BJ (cell line): ENCODE data around the gene TIAM2. TPM values are rescaled to one million over a fixed set of nuclear protein-coding genes. Genes with fewer than 3 reads are reported as not detected.
"Not testable (repeated sequence)": the region's sequence is repeated elsewhere in the genome, so short reads cannot be mapped to it uniquely, and the experiment has no call there.

Source experiments
- CTCF ChIA-PET: fragments of 350-600 bp; formaldehyde crosslinking; extraction: SDS; loops from one replicate; lab custom pipeline; 2021; ENCODE audit warnings: antibody characterized with exemption, inconsistent platforms; lab: Yijun Ruan, JAX
- POLR2A ChIA-PET: fragments of 300-600 bp; sonication (Branson Sonifier 250); formaldehyde crosslinking; extraction: SDS; loops from one replicate; lab custom pipeline; 2021; ENCODE audit warnings: antibody characterized with exemption; lab: Charles Lee
- DNase-seq: peaks from one replicate; pipeline ENCODE4 v3.0.0-alpha.2; 2011; ENCODE audit warnings: low read depth
- H3K27me3 ChIP-seq: 2 replicates; pipeline ENCODE4 v1.6.0; 2011; ENCODE audit warnings: low read length; ENCODE audit not compliant: control insufficient read depth, insufficient read depth
- H3K36me3 ChIP-seq: 2 replicates; pipeline ENCODE4 v1.5.1; 2011; ENCODE audit warnings: low read length; ENCODE audit not compliant: control insufficient read depth, insufficient read depth
- H3K4me3 ChIP-seq: 2 replicates; pipeline ENCODE4 v1.5.1; 2011; ENCODE audit warnings: low read depth, mild to moderate bottlenecking, control low read depth, low read length
- polyA plus RNA-seq: library from polyadenylated mRNA; depleted of rRNA; stranded (reverse); fragments of >200 nt; gene quantifications from 2 replicates; pipeline ENCODE4 v1.2.3, GENCODE V29; 2011
- TF ChIP-seq, protein P1 (sequence below): IDR thresholded peaks from 2 replicates; pipeline ENCODE4 v1.5.1; 2011; ENCODE audit warnings: low read depth, mild to moderate bottlenecking, control low read depth, inconsistent platforms, low read length, moderate library complexity; ENCODE audit not compliant: insufficient read depth

Gene TIAM2
- polyA plus RNA-seq, 1 experiment, result 4.6 TPM

DNA sequence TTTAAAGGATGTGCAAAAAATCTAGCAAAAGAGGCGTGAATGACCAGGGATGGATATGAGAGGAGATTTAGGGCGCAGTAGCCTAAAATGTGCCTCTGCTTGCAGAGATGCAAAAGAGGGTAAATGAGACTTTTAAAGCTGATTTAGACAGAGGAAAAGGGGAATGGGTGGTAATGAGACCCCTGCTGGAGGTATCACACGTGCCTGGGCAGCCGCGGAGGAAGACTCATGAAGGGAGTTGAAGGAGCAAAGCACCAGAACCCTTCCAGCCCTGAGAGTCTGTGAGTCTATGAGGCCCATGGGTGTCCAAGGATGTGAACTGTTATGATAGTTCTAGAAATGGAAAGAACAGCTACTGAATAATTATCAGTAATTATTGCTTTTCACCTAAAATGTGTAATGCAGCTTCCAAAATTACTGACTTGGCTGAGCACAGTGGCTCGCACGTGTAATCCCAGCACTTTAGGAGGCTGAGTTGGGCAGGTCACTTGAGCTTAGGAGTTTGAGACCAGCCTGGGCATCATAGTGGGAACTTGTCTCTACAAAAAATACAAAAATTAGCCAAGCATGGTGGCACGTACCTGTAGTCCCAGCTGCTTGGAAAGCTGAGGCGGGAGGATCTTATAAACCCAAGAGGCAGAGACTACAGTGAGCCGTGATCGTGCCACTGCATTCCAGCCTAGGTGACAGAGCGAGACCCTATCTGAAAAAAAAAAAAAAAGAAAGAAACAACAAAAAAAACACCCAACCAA, 38.2 kb upstream of the TIAM2 start:
- H3K36me3 ChIP-seq, result no peaks in the 10 kb centered on the region
- TF ChIP-seq, protein P1, sequence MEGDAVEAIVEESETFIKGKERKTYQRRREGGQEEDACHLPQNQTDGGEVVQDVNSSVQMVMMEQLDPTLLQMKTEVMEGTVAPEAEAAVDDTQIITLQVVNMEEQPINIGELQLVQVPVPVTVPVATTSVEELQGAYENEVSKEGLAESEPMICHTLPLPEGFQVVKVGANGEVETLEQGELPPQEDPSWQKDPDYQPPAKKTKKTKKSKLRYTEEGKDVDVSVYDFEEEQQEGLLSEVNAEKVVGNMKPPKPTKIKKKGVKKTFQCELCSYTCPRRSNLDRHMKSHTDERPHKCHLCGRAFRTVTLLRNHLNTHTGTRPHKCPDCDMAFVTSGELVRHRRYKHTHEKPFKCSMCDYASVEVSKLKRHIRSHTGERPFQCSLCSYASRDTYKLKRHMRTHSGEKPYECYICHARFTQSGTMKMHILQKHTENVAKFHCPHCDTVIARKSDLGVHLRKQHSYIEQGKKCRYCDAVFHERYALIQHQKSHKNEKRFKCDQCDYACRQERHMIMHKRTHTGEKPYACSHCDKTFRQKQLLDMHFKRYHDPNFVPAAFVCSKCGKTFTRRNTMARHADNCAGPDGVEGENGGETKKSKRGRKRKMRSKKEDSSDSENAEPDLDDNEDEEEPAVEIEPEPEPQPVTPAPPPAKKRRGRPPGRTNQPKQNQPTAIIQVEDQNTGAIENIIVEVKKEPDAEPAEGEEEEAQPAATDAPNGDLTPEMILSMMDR, result no peak
- ChIA-PET POLR2A (no interaction called here), CTCF (interaction anchor here (0.7 kb wide), 1 partner anchor 216 kb away, joined by 3 read pairs; no protein-coding TSS in a partner anchor)
- H3K27me3 ChIP-seq, result no peaks in the 10 kb centered on the region
- no peak overlapping the region for H3K4me3 ChIP-seq
- DNase-seq, result no peak

DNA sequence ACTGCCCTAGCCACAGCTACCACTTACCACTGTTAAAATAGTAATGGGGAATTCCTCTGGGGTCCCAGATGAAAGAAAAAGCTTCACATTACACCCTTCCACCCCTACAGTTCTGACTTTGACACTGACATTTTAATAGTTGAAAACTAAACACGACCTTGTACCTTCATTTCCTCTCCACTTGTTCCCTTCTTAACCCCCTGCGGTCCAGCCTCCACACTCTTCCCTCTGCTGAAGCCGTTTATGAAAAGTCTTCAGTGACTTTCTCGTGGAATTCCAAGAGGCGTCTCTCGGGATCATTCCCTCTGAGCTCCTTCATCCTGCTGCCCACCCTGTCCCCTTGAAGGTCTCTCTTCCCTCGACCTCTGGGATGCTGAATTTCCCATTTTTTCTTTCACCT, 36.6 kb upstream of the TIAM2 start:
- POLR2A ChIA-PET, result no interaction called here
- CTCF ChIA-PET, result interaction anchor here (1.4 kb wide), 1 partner anchor 26 kb away, joined by 3 read pairs; no protein-coding TSS in a partner anchor
- TF ChIP-seq, protein P1, result no peak

DNA sequence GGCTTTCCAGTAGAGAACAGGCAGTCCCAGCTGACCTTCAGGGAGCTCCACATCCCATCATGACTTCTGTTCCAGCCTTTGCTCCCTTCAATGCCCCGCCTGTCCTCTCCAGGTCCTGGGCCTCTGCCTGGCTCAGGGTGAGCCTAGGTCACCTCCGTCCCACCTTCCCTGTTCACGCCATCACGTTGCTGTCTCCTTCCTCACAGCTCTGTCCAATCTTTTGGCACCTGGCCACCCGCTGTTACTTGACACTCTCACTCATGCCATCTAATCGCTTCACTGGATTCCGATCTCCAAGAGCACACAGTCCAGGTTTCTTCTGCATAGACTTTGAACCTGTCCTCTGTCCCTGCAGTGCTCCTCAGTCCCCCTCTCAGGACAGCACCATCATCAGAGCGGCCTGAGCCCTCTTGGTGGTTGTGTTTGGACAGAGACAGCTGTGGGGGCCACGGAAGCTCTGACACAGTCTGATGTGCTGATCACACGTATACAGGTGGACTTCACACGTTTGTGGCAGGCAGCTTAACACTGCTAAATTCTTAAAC, 34.7 kb upstream of the TIAM2 start:
- ChIA-PET POLR2A (no interaction called here), CTCF (no interaction called here)
- no peak for DNase-seq
- TF ChIP-seq, protein P1, result no peak
- H3K36me3 ChIP-seq, result no peaks in the 10 kb centered on the region
- H3K27me3 ChIP-seq, result no peaks in the 10 kb centered on the region
- no peak overlapping the region for H3K4me3 ChIP-seq

More for the DNA sequence above, 36.6 kb upstream of the TIAM2 start:
- Histone ChIP-seq H3K4me3 (no peak overlapping the region), H3K27me3 (no peaks in the 10 kb centered on the region), H3K36me3 (no peaks in the 10 kb centered on the region)
- DNase-seq, result no peak

DNA sequence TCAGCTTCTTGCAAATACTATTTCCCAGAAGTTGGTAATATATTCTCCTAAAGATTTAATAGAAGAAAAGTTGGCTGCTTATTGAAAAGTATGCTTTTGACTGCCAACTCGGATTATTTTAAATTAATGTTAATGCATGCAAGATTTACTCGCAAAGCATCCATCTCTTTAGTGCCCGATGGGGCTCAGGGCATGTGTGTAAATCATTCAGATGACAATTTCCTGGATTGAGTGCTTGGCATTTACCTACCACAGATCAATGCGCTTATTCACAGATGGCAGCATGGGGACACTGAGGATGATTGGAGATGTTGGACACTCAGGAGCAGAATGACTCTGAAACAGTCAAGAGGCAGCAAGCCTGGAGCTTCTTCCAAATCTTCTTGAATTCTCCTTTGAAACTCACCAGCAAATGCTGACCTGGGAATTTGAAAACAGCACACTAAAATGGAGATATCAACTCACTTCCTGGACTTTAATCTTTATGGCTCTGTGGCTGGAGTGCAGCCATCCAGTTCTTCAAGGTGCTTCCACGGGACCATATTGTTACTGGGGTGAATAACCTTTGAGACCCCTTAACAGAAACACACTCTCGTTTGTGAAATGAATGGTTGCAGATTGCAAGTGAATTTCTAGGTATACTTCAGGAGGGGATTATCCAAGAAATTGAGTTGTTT, 34.1 kb upstream of the TIAM2 start:
- Histone ChIP-seq H3K27me3 (no peaks in the 10 kb centered on the region), H3K4me3 (no peak overlapping the region), H3K36me3 (no peaks in the 10 kb centered on the region)
- TF ChIP-seq, protein P1, result no peak
- CTCF ChIA-PET, result no interaction called here
- POLR2A ChIA-PET, result no interaction called here
- no peak for DNase-seq

DNA sequence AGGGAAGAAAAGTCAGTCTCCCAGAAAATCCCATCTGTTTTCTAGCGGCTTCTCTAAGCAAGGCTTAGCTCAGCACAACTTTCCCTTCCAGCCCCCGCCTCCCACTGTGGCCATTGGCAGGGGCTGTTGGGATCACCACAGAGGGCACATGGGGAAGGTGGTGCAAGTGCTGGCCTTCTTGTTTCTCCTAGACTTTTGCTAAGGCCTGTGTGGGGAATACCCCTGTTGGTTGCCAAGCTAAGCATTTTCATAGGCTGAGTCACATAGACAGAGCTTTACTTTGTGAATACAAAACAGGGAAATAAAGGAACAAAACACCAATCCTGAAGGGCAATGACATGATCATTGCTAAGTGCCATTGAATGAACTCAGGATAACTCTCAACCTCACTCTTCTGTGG, 32.4 kb upstream of the TIAM2 start:
- peak; percentile 31 for DNase-seq
- ChIA-PET POLR2A (no interaction called here), CTCF (interaction anchor here (0.7 to 1.0 kb wide), 2 partner anchors 155 to 283 kb away, joined by 3 read pairs; no protein-coding TSS in a partner anchor)
- TF ChIP-seq, protein P1, result no peak
- Histone ChIP-seq H3K27me3 (no peaks in the 10 kb centered on the region), H3K4me3 (no peak overlapping the region), H3K36me3 (no peaks in the 10 kb centered on the region)

DNA sequence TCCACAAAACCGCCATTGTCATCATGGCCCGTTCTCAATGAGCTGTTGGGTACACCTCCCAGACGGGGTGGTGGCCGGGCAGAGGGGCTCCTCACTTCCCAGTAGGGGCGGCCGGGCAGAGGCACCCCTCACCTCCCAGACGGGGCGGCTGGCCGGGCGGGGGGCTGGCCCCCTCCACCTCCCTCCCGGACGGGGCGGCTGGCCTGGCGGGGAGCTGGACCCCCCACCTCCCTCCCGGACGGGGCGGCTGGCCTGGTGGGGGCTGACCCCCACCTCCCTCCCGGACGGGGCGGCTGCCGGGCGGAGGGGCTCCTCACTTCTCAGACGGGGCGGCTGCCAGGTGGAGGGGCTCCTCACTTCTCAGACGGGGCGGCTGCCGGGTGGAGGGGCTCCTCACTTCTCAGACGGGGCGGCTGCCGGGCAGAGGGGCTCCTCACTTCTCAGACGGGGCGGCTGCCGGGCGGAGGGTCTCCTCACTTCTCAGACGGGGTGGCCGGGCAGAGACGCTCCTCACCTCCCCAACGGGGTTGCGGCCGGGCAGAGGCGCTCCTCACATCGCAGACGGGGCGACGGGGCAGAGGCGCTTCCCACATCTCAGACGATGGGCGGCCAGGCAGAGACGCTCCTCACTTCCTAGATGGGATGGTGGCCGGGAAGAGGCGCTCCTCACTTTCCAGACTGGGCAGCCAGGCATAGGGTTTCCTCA, 28.9 kb upstream of the TIAM2 start:
- H3K27me3 ChIP-seq, H3K36me3 ChIP-seq, DNase-seq, CTCF ChIA-PET, H3K4me3 ChIP-seq, POLR2A ChIA-PET: not testable (repeated sequence)
